HEK293 (cell line): ENCODE data around the gene FOXN4.

Experiments
- CTCF ChIA-PET: fragments of 350-600 bp; formaldehyde crosslinking; extraction: SDS; loops from one replicate; lab custom pipeline; 2021; ENCODE audit warnings: antibody characterized with exemption; lab: Yijun Ruan, JAX
- POLR2A ChIA-PET: fragments of 300-600 bp; formaldehyde crosslinking; extraction: SDS; loops from one replicate; lab custom pipeline; 2020; ENCODE audit warnings: antibody characterized with exemption, inconsistent platforms; lab: Yijun Ruan, JAX
- H3K27ac ChIP-seq: fragments of 200-500 bp; sonication (Bioruptor generic); 2 replicates; pipeline ENCODE4 v1.5.1; 2014; ENCODE audit warnings: low read depth, low read length, control low read depth, inconsistent platforms; ENCODE audit errors: extremely low read depth
- H3K36me3 ChIP-seq, 2 experiments: fragments of 200-500 bp in 1 of 2; sonication (Bioruptor generic) in 1 of 2; 1 replicate in 1 of 2; 2 replicates in 1 of 2; pipeline ENCODE4 v1.5.1; 2014 to 2017; ENCODE audit warnings: inconsistent platforms in 2 of 2, low read length in 2 of 2; ENCODE audit not compliant: control insufficient read depth in 2 of 2, insufficient read depth in 1 of 2
- H3K4me1 ChIP-seq: fragments of 200-500 bp; sonication (Bioruptor generic); 2 replicates; pipeline ENCODE4 v1.5.1; 2014; ENCODE audit warnings: mild to moderate bottlenecking, low read length, inconsistent platforms; ENCODE audit not compliant: control insufficient read depth, insufficient read depth
- H3K4me3 ChIP-seq: 2 replicates; pipeline ENCODE4 v1.5.1; 2011; ENCODE audit warnings: low read depth, mild to moderate bottlenecking, control low read depth, low read length, moderate library complexity
- H3K9me3 ChIP-seq: fragments of 200-500 bp; sonication (Bioruptor generic); 2 replicates; pipeline ENCODE4 v1.5.1; 2014; ENCODE audit warnings: low read depth, low read length, inconsistent platforms; ENCODE audit not compliant: control insufficient read depth, insufficient read depth
- GFI1B ChIP-seq: fragments of 450-650 bp; formaldehyde crosslinking; IDR thresholded peaks from 2 replicates; pipeline ENCODE4 v1.5.1; 2016; ENCODE audit warnings: missing biosample characterization, missing genetic modification characterization
- IKZF3 ChIP-seq: fragments of 450-650 bp; IDR thresholded peaks from 2 replicates; pipeline ENCODE4 v1.5.0; 2018; ENCODE audit warnings: missing biosample characterization, mild to moderate bottlenecking, missing genetic modification characterization, moderate library complexity
- SALL2 ChIP-seq: fragments of 450-650 bp; formaldehyde crosslinking; IDR thresholded peaks from 2 replicates; pipeline ENCODE4 v1.5.0; 2017; ENCODE audit warnings: missing biosample characterization, mild to moderate bottlenecking, missing genetic modification characterization, borderline replicate concordance
- YY1 ChIP-seq: fragments of 450-650 bp; formaldehyde crosslinking; IDR thresholded peaks from 2 replicates; pipeline ENCODE4 v1.5.1; 2018; ENCODE audit warnings: missing biosample characterization, missing genetic modification characterization
- ZFP41 ChIP-seq: fragments of 450-650 bp; formaldehyde crosslinking; IDR thresholded peaks from 2 replicates; pipeline ENCODE4 v1.5.1; 2016; ENCODE audit warnings: missing biosample characterization, missing genetic modification characterization, borderline replicate concordance
- ZNF112 ChIP-seq: fragments of 450-650 bp; formaldehyde crosslinking; IDR thresholded peaks from 2 replicates; pipeline ENCODE4 v1.5.0; 2017; ENCODE audit warnings: missing biosample characterization, missing genetic modification characterization
- ZNF133 ChIP-seq: fragments of 450-650 bp; formaldehyde crosslinking; IDR thresholded peaks from 2 replicates; pipeline ENCODE4 v1.5.1; 2016; ENCODE audit warnings: missing biosample characterization, missing genetic modification characterization
- ZNF155 ChIP-seq: fragments of 450-650 bp; formaldehyde crosslinking; IDR thresholded peaks from 2 replicates; pipeline ENCODE4 v1.5.1; 2016; ENCODE audit warnings: missing biosample characterization, missing genetic modification characterization
- ZNF184 ChIP-seq: fragments of 450-650 bp; IDR thresholded peaks from 2 replicates; pipeline ENCODE4 v1.5.1; 2018; ENCODE audit warnings: missing biosample characterization, mild to moderate bottlenecking, missing genetic modification characterization
- ZNF2 ChIP-seq: fragments of 450-650 bp; formaldehyde crosslinking; IDR thresholded peaks from 2 replicates; pipeline ENCODE4 v1.5.1; 2016; ENCODE audit warnings: missing biosample characterization, missing genetic modification characterization
- ZNF266 ChIP-seq: fragments of 450-650 bp; formaldehyde crosslinking; IDR thresholded peaks from 2 replicates; pipeline ENCODE4 v1.5.1; 2016; ENCODE audit warnings: missing biosample characterization, missing genetic modification characterization, low read depth
- ZNF302 ChIP-seq: fragments of 450-650 bp; formaldehyde crosslinking; IDR thresholded peaks from 2 replicates; pipeline ENCODE4 v1.5.1; 2016; ENCODE audit warnings: missing biosample characterization, missing genetic modification characterization, low read depth
- ZNF311 ChIP-seq: fragments of 450-650 bp; formaldehyde crosslinking; IDR thresholded peaks from 2 replicates; pipeline ENCODE4 v1.5.1; 2017; ENCODE audit warnings: missing biosample characterization, missing genetic modification characterization, borderline replicate concordance
- ZNF37A ChIP-seq: fragments of 450-650 bp; IDR thresholded peaks from 2 replicates; pipeline ENCODE4 v1.5.1; 2018; ENCODE audit warnings: missing biosample characterization, missing genetic modification characterization
- ZNF544 ChIP-seq: fragments of 450-650 bp; formaldehyde crosslinking; IDR thresholded peaks from 2 replicates; pipeline ENCODE4 v1.5.0; 2017; ENCODE audit warnings: missing biosample characterization, missing genetic modification characterization
- ZNF571 ChIP-seq: fragments of 450-650 bp; formaldehyde crosslinking; IDR thresholded peaks from 2 replicates; pipeline ENCODE4 v1.5.0; 2017; ENCODE audit warnings: missing biosample characterization, missing genetic modification characterization
- ZNF624 ChIP-seq: fragments of 450-650 bp; formaldehyde crosslinking; IDR thresholded peaks from 2 replicates; pipeline ENCODE4 v1.5.1; 2017; ENCODE audit warnings: missing biosample characterization, missing genetic modification characterization
- ZNF629 ChIP-seq: fragments of 450-650 bp; formaldehyde crosslinking; IDR thresholded peaks from 2 replicates; pipeline ENCODE4 v1.5.1; 2017; ENCODE audit warnings: missing biosample characterization, missing genetic modification characterization
- ZNF660 ChIP-seq: fragments of 450-650 bp; IDR thresholded peaks from 2 replicates; pipeline ENCODE4 v1.5.1; 2018; ENCODE audit warnings: missing biosample characterization, mild to moderate bottlenecking, missing genetic modification characterization
- ZNF701 ChIP-seq: fragments of 450-650 bp; formaldehyde crosslinking; IDR thresholded peaks from 2 replicates; pipeline ENCODE4 v1.5.1; 2016; ENCODE audit warnings: missing biosample characterization, missing genetic modification characterization
- ZNF768 ChIP-seq: fragments of 450-650 bp; formaldehyde crosslinking; IDR thresholded peaks from 2 replicates; pipeline ENCODE4 v1.5.1; 2018; ENCODE audit warnings: missing biosample characterization, mild to moderate bottlenecking, missing genetic modification characterization
- ZNF776 ChIP-seq: fragments of 450-650 bp; formaldehyde crosslinking; IDR thresholded peaks from 2 replicates; pipeline ENCODE4 v1.5.0; 2017; ENCODE audit warnings: missing biosample characterization, missing genetic modification characterization, borderline replicate concordance
- ZSCAN18 ChIP-seq: fragments of 450-650 bp; formaldehyde crosslinking; IDR thresholded peaks from 2 replicates; pipeline ENCODE4 v1.5.1; 2016; ENCODE audit warnings: missing biosample characterization, missing genetic modification characterization
- TF ChIP-seq, protein P1 (sequence below): fragments of 450-650 bp; formaldehyde crosslinking; IDR thresholded peaks from 2 replicates; pipeline ENCODE4 v1.5.1; 2016; ENCODE audit warnings: missing biosample characterization, missing genetic modification characterization
- TF ChIP-seq, protein P2 (sequence below): fragments of 450-650 bp; formaldehyde crosslinking; IDR thresholded peaks from 2 replicates; pipeline ENCODE4 v1.5.1; 2016; ENCODE audit warnings: missing biosample characterization, missing genetic modification characterization
- TF ChIP-seq, protein P3 (sequence below): fragments of 450-650 bp; formaldehyde crosslinking; IDR thresholded peaks from 2 replicates; pipeline ENCODE4 v1.5.1; 2017; ENCODE audit warnings: missing biosample characterization, missing genetic modification characterization
- TF ChIP-seq, protein P4 (sequence below): fragments of 450-650 bp; formaldehyde crosslinking; IDR thresholded peaks from 2 replicates; pipeline ENCODE4 v1.5.1; 2016; ENCODE audit warnings: missing biosample characterization, missing genetic modification characterization, low read depth

Gene FOXN4

GRCh38 chr12:109277255-109277898 lies 31.7 kb downstream of the FOXN4 start (continued):
- TF ChIP-seq GFI1B (tag by site-specific recombination): no peak

DNA sequence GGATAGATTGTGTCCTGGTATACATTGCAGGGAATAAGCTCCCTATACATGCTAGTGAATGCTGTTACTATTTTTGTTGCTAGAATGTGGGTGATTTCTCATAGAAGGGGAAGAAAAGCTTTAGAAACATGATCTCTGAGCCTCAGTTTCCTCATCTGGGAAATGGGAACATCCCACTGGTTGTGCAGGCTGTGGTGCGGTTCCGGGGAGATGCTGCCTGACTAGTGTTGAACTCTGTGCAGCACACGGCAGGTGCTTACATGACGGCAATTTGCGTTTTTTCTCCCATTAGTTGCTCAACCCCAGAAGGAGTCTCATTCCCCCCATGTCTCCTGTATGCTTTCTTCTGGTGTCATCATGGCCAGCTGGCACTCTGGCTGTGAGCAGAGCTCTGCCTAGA lies 32.9 kb downstream of the FOXN4 start:
- Histone ChIP-seq H3K4me3 (no peak overlapping the region), H3K4me1 (no peaks in the 10 kb centered on the region), H3K36me3 (no peaks in the 10 kb centered on the region), H3K9me3 (no peaks in the 10 kb centered on the region), H3K27ac (no peak overlapping the region)
- TF ChIP-seq SALL2 (tag by site-specific recombination): no peak
- TF ChIP-seq IKZF3: no peak
- no peak for TF ChIP-seq ZNF768 (tag by site-specific recombination)
- no peak for TF ChIP-seq ZSCAN18 (tag by site-specific recombination)
- no peak for TF ChIP-seq ZNF701
- no peak for TF ChIP-seq ZNF155 (tag by site-specific recombination)
- no peak for TF ChIP-seq ZNF660 (tag by site-specific recombination)
- no peak for TF ChIP-seq ZNF571 (tag by site-specific recombination)
- TF ChIP-seq, protein P1, sequence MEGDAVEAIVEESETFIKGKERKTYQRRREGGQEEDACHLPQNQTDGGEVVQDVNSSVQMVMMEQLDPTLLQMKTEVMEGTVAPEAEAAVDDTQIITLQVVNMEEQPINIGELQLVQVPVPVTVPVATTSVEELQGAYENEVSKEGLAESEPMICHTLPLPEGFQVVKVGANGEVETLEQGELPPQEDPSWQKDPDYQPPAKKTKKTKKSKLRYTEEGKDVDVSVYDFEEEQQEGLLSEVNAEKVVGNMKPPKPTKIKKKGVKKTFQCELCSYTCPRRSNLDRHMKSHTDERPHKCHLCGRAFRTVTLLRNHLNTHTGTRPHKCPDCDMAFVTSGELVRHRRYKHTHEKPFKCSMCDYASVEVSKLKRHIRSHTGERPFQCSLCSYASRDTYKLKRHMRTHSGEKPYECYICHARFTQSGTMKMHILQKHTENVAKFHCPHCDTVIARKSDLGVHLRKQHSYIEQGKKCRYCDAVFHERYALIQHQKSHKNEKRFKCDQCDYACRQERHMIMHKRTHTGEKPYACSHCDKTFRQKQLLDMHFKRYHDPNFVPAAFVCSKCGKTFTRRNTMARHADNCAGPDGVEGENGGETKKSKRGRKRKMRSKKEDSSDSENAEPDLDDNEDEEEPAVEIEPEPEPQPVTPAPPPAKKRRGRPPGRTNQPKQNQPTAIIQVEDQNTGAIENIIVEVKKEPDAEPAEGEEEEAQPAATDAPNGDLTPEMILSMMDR: no peak
- TF ChIP-seq ZNF776 (tag by site-specific recombination): no peak
- TF ChIP-seq ZNF2 (tag by site-specific recombination): no peak
- no peak for TF ChIP-seq ZNF133 (tag by site-specific recombination)
- no peak for TF ChIP-seq ZNF544 (tag by site-specific recombination)
- TF ChIP-seq, protein P2, sequence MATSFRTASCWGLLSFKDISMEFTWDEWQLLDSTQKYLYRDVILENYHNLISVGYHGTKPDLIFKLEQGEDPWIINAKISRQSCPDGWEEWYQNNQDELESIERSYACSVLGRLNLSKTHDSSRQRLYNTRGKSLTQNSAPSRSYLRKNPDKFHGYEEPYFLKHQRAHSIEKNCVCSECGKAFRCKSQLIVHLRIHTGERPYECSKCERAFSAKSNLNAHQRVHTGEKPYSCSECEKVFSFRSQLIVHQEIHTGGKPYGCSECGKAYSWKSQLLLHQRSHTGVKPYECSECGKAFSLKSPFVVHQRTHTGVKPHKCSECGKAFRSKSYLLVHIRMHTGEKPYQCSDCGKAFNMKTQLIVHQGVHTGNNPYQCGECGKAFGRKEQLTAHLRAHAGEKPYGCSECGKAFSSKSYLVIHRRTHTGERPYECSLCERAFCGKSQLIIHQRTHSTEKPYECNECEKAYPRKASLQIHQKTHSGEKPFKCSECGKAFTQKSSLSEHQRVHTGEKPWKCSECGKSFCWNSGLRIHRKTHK (tag by site-specific recombination): no peak
- no peak for TF ChIP-seq ZNF184
- TF ChIP-seq ZNF629 (tag by site-specific recombination): no peak
- TF ChIP-seq ZNF302 (tag by site-specific recombination): no peak
- no peak for TF ChIP-seq ZNF112 (tag by site-specific recombination)
- POLR2A ChIA-PET: no interaction called here
- CTCF ChIA-PET: interaction anchor here (0.5 kb wide), 1 partner anchor 92 kb away, joined by 3 read pairs; no protein-coding TSS in a partner anchor

GRCh38 chr12:109275173-109275572 lies 33.9 kb downstream of the FOXN4 start:
- no peak overlapping the region for H3K27ac ChIP-seq
- no peak for TF ChIP-seq GFI1B (tag by site-specific recombination)
- TF ChIP-seq, protein P3, sequence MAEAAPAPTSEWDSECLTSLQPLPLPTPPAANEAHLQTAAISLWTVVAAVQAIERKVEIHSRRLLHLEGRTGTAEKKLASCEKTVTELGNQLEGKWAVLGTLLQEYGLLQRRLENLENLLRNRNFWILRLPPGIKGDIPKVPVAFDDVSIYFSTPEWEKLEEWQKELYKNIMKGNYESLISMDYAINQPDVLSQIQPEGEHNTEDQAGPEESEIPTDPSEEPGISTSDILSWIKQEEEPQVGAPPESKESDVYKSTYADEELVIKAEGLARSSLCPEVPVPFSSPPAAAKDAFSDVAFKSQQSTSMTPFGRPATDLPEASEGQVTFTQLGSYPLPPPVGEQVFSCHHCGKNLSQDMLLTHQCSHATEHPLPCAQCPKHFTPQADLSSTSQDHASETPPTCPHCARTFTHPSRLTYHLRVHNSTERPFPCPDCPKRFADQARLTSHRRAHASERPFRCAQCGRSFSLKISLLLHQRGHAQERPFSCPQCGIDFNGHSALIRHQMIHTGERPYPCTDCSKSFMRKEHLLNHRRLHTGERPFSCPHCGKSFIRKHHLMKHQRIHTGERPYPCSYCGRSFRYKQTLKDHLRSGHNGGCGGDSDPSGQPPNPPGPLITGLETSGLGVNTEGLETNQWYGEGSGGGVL (tag by site-specific recombination): no peak
- TF ChIP-seq ZFP41 (tag by site-specific recombination): no peak
- no peak for TF ChIP-seq YY1 (tag by site-specific recombination)
- no peak for TF ChIP-seq ZNF266 (tag by site-specific recombination)
- TF ChIP-seq, protein P4, sequence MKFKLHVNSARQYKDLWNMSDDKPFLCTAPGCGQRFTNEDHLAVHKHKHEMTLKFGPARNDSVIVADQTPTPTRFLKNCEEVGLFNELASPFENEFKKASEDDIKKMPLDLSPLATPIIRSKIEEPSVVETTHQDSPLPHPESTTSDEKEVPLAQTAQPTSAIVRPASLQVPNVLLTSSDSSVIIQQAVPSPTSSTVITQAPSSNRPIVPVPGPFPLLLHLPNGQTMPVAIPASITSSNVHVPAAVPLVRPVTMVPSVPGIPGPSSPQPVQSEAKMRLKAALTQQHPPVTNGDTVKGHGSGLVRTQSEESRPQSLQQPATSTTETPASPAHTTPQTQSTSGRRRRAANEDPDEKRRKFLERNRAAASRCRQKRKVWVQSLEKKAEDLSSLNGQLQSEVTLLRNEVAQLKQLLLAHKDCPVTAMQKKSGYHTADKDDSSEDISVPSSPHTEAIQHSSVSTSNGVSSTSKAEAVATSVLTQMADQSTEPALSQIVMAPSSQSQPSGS: no peak
- TF ChIP-seq ZNF624 (tag by site-specific recombination): no peak
- no peak for TF ChIP-seq ZNF37A (tag by site-specific recombination)
- TF ChIP-seq ZNF311 (tag by site-specific recombination): no peak
- H3K36me3 ChIP-seq: no peaks in the 10 kb centered on the region
- no peak overlapping the region for H3K4me3 ChIP-seq
- POLR2A ChIA-PET: no interaction called here
- H3K4me1 ChIP-seq: no peaks in the 10 kb centered on the region
- CTCF ChIA-PET: interaction anchor here (0.9 kb wide), 1 partner anchor 110 kb away, joined by 6 read pairs; no protein-coding TSS in a partner anchor
- no peaks in the 10 kb centered on the region for H3K9me3 ChIP-seq
